ENCODE data around the gene CYTH2. TPM values are rescaled to one million over a fixed set of nuclear protein-coding genes. Genes with fewer than 3 reads are reported as not detected.

The CYTH2 gene
- total RNA-seq, 1 experiment from 2014 or later = 72.6 TPM

GRCh38 chr19:48433337-48433736 lies 35.8 kb upstream of the CYTH2 start:
- H3K4me1 Mint-ChIP-seq = peaks cover 7% of the 10 kb centered on the region
- CTCF ChIA-PET = interaction anchor here (0.7 to 2.2 kb wide), 7 partner anchors 12 to 119 kb away, joined by 3 to 21 read pairs (median 4); partner anchors contain the start of genes GRWD1 and KDELR1
- H3K36me3 Mint-ChIP-seq = peaks cover 32% of the 10 kb centered on the region
- POLR2A ChIA-PET = interaction anchor here (0.6 to 0.9 kb wide), 2 partner anchors 10 to 21 kb away, joined by 3 to 4 read pairs; no protein-coding TSS in a partner anchor
- no peaks in the 10 kb centered on the region for H3K27me3 Mint-ChIP-seq (ENCODE audit: low read depth)
- DNase-seq (ENCODE audit: low spot score) (no peak), ATAC-seq (peak; percentile 65)
- H3K27ac Mint-ChIP-seq = no peak overlapping the region
- H3K9me3 Mint-ChIP-seq = peaks cover 4% of the 10 kb centered on the region; the same call in 1 of the 2 replicates
- no peak for TF ChIP-seq ZNF416 (CRISPR knock-in tag; IDR thresholded peaks at IDR 0.05)
- TF ChIP-seq, protein P1, sequence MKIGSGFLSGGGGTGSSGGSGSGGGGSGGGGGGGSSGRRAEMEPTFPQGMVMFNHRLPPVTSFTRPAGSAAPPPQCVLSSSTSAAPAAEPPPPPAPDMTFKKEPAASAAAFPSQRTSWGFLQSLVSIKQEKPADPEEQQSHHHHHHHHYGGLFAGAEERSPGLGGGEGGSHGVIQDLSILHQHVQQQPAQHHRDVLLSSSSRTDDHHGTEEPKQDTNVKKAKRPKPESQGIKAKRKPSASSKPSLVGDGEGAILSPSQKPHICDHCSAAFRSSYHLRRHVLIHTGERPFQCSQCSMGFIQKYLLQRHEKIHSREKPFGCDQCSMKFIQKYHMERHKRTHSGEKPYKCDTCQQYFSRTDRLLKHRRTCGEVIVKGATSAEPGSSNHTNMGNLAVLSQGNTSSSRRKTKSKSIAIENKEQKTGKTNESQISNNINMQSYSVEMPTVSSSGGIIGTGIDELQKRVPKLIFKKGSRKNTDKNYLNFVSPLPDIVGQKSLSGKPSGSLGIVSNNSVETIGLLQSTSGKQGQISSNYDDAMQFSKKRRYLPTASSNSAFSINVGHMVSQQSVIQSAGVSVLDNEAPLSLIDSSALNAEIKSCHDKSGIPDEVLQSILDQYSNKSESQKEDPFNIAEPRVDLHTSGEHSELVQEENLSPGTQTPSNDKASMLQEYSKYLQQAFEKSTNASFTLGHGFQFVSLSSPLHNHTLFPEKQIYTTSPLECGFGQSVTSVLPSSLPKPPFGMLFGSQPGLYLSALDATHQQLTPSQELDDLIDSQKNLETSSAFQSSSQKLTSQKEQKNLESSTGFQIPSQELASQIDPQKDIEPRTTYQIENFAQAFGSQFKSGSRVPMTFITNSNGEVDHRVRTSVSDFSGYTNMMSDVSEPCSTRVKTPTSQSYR (CRISPR knock-in tag; IDR thresholded peaks at IDR 0.05) = no peak
- no peak overlapping the region for H3K4me3 Mint-ChIP-seq

- peaks cover 7% of the 10 kb centered on the region for H3K4me1 Mint-ChIP-seq
- POLR2A ChIA-PET = no interaction called here
- no peak for ATAC-seq
Measured at GRCh38 chr19:48436586-48436985, 32.6 kb upstream of the CYTH2 start.

More at GRCh38 chr19:48436586-48436985, 32.6 kb upstream of the CYTH2 start:
- Mint-ChIP-seq H3K27ac (no peak overlapping the region), H3K36me3 (peaks cover 10% of the 10 kb centered on the region; the same call in 1 of the 2 replicates), H3K9me3 (no peaks in the 10 kb centered on the region), H3K4me3 (no peak overlapping the region), H3K27me3 (ENCODE audit: low read depth) (peaks cover 3% of the 10 kb centered on the region)
- CTCF ChIA-PET = no interaction called here
- DNase-seq (ENCODE audit: low spot score) = no peak
- TF ChIP-seq ELF4 (CRISPR knock-in tag; IDR thresholded peaks at IDR 0.05; ENCODE audit: low read depth) (no peak), ZNF121 (CRISPR knock-in tag; IDR thresholded peaks at IDR 0.05) (no peak), TP53 (CRISPR knock-in tag; IDR thresholded peaks at IDR 0.05) (no peak), FOXP4 (CRISPR knock-in tag; IDR thresholded peaks at IDR 0.05) (no peak), ZNF219 (CRISPR knock-in tag; IDR thresholded peaks at IDR 0.05; ENCODE audit: borderline replicate concordance) (no peak), CREB1 (CRISPR knock-in tag; IDR thresholded peaks at IDR 0.05) (no peak), TCF7 (CRISPR knock-in tag; IDR thresholded peaks at IDR 0.05; ENCODE audit: low read depth) (no peak), ZNF396 (CRISPR knock-in tag; IDR thresholded peaks at IDR 0.05; ENCODE audit: borderline replicate concordance) (no peak), ZNF138 (CRISPR knock-in tag; conservative IDR thresholded peaks at IDR 0.05) (no peak), NFATC4 (CRISPR knock-in tag; IDR thresholded peaks at IDR 0.05) (no peak), GRHL2 (CRISPR knock-in tag; IDR thresholded peaks at IDR 0.05; ENCODE audit: insufficient replicate concordance, severe bottlenecking) (no peak), ARID4B (CRISPR knock-in tag; IDR thresholded peaks at IDR 0.05; ENCODE audit: borderline replicate concordance) (no peak), MAX (CRISPR knock-in tag; IDR thresholded peaks at IDR 0.05) (no peak)
- TF ChIP-seq, protein P1 (CRISPR knock-in tag; IDR thresholded peaks at IDR 0.05) = no peak
- TF ChIP-seq, protein P2, sequence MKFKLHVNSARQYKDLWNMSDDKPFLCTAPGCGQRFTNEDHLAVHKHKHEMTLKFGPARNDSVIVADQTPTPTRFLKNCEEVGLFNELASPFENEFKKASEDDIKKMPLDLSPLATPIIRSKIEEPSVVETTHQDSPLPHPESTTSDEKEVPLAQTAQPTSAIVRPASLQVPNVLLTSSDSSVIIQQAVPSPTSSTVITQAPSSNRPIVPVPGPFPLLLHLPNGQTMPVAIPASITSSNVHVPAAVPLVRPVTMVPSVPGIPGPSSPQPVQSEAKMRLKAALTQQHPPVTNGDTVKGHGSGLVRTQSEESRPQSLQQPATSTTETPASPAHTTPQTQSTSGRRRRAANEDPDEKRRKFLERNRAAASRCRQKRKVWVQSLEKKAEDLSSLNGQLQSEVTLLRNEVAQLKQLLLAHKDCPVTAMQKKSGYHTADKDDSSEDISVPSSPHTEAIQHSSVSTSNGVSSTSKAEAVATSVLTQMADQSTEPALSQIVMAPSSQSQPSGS (CRISPR knock-in tag; IDR thresholded peaks at IDR 0.05; ENCODE audit: borderline replicate concordance, low read depth) = no peak

Measured in WTC11 (cell line).